ENCODE measurements around the gene SIX1. TPM values are rescaled to one million over a fixed set of nuclear protein-coding genes. Genes with fewer than 3 reads are reported as not detected.

Gene SIX1
- 10 to 100 TPM in 11 of 12 donors, not detected in 1; 28.6 to 94.9 (median 70.1) TPM for polyA plus RNA-seq (ENCODE audit: insufficient read length in 12 of 12)
- long read RNA-seq, donor 1, result 0 reads
- long read RNA-seq, donor 2, transcript SIX1-201 (2 exons, 3,996 nt), result major isoform, 45 of 52 reads
- long read RNA-seq, donor 2, partial matches to known transcripts, result 6 of 52 reads
- long read RNA-seq, donor 2, other reads (novel, unspliced or antisense), result 0 of 52 reads
- long read RNA-seq, donor 3, transcript SIX1-201 (2 exons, 3,996 nt), result major isoform, 15 of 15 reads
- long read RNA-seq, donor 3, partial matches to known transcripts, result 0 of 15 reads
- long read RNA-seq, donor 3, other reads (novel, unspliced or antisense), result 0 of 15 reads
- long read RNA-seq, donor 4, transcript SIX1-201 (2 exons, 3,996 nt), result major isoform, 7 of 7 reads
- long read RNA-seq, donor 4, partial matches to known transcripts, result 0 of 7 reads
- long read RNA-seq, donor 4, other reads (novel, unspliced or antisense), result 0 of 7 reads
- long read RNA-seq, donor 5, transcript SIX1-201 (2 exons, 3,996 nt), result major isoform, 21 of 25 reads
- long read RNA-seq, donor 5, partial matches to known transcripts, result 0 of 25 reads
- long read RNA-seq, donor 5, other reads (novel, unspliced or antisense), result 0 of 25 reads
- long read RNA-seq, donor 6, transcript SIX1-201 (2 exons, 3,996 nt), result major isoform, 7 of 8 reads
- long read RNA-seq, donor 6, partial matches to known transcripts, result 0 of 8 reads
- long read RNA-seq, donor 6, other reads (novel, unspliced or antisense), result 0 of 8 reads
- long read RNA-seq, donor 7, transcript SIX1-201 (2 exons, 3,996 nt), result major isoform, 18 of 19 reads
- long read RNA-seq, donor 7, partial matches to known transcripts, result 0 of 19 reads
- long read RNA-seq, donor 7, other reads (novel, unspliced or antisense), result 0 of 19 reads
- long read RNA-seq, donor 8, transcript SIX1-201 (2 exons, 3,996 nt), result major isoform, 32 of 47 reads
- long read RNA-seq, donor 8, partial matches to known transcripts, result 13 of 47 reads
- long read RNA-seq, donor 8, other reads (novel, unspliced or antisense), result 0 of 47 reads
- long read RNA-seq, donor 9, transcript SIX1-201 (2 exons, 3,996 nt), result major isoform, 9 of 9 reads
- long read RNA-seq, donor 9, partial matches to known transcripts, result 0 of 9 reads
- long read RNA-seq, donor 9, other reads (novel, unspliced or antisense), result 0 of 9 reads
- long read RNA-seq, donor 10, transcript SIX1-201 (2 exons, 3,996 nt), result major isoform, 42 of 44 reads
- long read RNA-seq, donor 10, partial matches to known transcripts, result 0 of 44 reads
- long read RNA-seq, donor 10, other reads (novel, unspliced or antisense), result 0 of 44 reads
- long read RNA-seq, donor 11, transcript SIX1-201 (2 exons, 3,996 nt), result major isoform, 40 of 41 reads
- long read RNA-seq, donor 11, partial matches to known transcripts, result 0 of 41 reads
- long read RNA-seq, donor 11, other reads (novel, unspliced or antisense), result 0 of 41 reads

DNA sequence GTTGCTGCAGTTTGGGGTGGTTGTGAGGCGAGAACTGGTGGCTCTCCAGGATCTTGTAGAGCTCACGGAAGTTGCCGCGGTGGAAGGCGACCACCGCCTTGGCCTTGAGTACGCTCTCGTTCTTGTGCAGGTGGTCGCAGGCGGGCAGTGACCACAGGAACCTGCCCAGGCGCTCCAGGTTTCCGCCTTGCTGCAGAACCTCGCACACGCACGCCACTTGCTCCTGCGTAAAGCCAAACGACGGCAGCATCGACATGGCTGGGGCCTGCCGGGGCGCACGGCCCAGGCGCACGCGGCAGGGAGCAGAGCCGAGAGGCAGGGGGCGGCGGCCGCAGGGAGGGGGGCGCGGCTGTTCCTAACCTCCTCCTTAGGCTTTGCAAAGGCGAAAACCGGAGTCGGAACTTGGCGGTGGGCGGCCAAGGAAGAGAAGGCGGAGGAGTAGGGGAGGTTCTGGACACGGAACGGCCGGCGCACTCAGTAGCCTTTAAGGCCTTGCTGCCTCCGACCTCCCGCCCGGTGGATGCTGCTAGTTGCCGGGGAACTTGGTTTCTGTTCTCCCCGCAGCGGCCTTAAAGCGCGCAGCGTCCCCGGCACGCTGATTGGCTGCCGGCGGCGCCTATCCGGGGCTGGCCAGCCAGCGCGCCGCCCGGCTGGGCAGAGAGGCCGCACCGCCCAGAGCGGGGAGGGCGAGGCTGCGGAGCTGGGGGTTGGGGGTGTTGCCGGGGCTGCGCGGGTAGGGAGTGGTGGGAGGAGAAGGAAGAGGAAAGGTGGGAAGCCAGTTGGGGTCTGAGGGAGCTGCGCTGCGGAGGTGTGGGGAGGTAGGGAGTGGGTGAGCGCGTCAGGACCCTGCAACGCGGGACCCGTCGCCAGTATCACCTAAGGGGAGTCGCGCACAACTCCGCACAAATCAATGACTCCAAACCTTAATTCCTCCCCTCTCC is at the start of gene SIX1:
TSS of gene SIX1 (minus strand) at position 544 of the 941 bp plus-strand sequence. CDS start at position 256, 288 bp downstream.
- peak; percentile 92 for DNase-seq

DNA sequence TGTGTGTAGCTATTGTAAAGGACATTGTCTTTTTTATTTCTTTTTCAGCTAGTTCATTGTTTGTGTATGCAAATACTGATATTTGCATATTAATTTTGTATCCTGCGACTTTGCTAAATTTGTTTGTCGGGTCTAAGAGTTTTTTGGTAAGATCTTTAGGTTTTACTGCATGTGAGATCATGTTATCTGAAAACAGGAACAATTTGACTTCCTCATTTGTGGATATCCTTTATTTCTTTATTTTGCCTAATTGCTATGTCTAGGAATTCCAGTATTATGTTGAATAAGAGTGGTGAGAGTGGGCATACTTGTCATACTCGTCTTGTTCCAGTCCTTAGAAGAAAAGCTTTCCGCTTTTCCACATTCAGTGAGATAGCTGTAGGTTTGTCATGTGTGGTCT is 46.0 kb upstream of the SIX1 start:
- DNase-seq, result no peak

DNA sequence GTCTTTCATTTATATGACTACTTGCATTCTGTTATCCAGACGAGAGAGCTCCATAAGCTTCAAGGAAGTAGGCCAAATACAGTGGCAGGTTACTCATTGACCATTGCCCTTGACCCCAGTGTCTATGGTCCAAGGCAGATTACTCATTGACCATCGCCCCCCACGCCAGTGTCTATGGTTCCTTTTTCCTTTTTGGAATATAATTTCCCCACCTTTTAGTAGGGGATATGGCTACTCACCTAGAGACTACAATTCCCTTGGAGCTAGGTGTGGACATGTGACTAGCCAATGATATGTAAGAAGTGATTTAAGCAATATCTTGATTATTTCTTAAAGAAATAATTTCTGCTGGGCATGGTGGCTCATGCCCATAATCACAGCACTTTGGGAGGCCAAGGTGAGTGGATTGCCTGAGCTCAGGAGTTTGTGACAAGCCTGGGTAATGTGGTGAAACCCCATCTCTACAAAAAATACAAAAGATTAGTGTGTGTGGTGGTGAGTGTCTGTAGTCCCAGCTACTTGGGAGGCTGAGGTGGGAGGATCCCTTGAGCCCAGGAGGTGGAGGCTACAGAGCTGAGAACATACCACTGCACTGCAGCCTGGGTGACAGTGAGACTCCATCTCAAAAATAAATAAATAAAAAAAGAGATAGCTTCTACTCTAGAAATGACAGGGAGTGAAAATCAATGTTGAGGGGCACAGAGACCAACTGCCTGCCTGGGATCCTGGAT is 42.3 kb upstream of the SIX1 start:
- no peak for DNase-seq

DNA sequence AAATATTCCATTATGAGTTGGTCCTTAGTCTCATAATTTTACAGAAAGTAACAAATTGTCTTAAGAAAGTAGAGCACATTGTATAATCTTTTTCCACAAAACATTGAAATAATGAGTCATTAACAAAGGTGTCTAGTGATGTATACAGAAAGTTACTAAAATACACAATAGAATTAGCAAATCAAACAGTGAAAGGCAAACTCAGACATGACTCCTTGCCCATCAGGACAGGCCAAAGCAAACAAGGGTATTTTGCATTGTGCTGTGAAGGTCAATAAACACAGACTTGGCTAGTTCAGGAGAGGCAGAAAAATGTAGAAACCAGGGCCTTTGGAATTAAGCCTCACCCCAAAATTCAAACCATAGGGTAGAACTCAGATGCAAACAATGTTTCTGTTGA is 37.6 kb upstream of the SIX1 start:
- DNase-seq, result no peak

DNA sequence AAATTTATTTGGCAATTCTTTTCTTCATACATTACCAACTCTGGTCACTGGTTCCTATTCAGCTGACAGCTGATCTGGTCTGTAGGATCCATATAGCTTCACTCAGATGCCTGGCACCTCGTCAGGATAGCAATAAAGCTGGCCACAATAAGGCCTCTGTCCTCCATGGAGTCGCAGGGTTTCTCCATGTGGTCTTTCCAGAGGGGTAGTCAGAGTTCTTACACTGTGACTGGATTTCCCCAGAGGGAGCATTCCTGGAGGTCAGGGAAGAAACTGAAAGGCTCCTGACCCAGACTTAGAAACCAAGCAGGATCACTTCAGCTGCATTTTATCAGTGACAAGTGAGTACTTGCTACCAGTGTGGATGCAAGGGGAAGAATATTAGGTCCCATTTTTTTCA is 34.9 kb upstream of the SIX1 start:
- DNase-seq, result no peak

DNA sequence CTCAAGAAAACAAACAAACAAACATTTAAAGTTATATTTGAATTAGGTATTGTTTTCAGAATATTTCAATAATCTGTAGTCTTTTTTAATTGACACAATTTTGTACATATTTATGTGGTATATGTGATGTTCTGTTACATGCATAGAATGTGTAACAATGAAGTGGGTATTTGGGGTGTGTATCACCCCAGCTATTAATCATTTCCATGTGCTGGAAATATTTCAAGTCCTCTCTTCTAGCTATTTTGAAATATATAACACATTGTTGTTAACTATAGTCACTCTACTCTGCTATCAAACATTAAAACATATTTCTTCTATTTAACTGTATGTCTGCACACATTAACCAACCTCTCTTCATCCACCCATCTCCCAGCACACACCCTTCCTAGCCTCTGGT is 32.0 kb upstream of the SIX1 start:
- DNase-seq, result no peak

DNA sequence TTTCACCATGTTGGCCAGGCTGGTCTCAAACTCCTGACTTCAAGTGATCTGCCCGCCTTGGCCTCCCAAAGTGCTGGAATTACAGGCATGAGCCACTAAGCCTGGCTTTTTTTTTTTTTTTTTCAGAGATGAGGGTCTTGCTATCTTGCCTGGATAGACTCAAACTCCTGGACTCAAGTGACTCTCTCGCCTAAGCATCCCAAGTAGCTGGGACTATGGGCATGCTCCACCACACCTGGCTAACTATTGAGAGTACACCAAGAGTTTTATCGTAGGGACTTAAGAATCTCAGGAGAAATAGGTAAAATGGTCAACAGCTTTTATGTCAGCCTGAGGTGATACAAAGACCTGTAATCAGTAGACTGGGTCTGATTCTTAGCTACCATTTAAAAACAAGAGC is 31.2 kb upstream of the SIX1 start:
- DNase-seq, result no peak

DNA sequence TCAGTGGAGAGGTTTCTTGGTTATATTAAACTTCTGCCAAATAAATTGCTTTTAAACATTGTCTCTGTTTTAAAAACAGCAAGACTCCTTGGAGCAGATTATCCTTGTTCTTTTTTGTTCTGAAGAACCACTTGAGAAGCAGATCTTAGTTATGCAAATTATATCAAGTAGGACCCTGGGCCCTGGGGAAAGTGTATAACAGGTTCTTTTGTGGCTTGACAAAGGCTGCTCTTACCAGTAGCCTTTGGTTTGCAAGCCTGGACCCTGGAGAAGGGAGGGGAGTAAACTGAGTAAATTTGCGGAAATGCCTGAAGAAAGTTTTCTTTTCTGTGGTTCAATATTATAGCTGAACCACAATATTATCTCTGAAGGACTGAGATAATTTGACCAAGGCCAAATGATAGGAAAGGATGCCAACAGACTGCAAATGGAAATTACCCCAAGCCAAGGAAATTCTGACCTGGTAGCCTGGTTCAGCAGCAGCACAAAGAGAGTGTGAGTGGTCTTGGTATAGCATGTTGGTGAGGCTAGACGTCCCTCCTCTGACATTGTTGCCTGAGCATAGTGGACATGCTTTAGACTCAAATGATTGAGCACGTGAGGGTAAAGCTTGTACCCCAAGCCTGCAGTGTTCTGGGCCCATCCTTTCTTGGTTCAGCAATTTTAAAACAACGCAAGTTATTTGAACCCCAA is 30.4 kb upstream of the SIX1 start:
- DNase-seq, result no peak

DNA sequence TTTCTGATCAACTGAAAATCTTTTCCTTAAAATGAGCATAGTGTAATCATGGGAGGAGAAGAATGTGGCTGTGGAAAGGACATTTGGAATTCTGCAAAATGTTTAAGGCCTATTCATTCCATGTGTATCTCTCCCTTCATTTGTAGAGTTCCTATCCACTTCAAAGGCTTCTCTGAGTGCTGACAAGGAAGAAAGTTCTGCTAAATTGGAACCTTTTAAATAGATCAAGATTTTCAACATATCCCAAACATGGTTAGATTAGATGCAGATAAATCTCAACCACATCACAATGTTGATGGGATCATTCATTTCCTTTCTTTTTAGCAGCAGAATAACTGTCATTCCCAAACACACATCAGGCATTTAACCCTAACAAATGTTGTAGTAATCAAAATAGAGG is 28.4 kb upstream of the SIX1 start:
- DNase-seq, result no peak

DNA sequence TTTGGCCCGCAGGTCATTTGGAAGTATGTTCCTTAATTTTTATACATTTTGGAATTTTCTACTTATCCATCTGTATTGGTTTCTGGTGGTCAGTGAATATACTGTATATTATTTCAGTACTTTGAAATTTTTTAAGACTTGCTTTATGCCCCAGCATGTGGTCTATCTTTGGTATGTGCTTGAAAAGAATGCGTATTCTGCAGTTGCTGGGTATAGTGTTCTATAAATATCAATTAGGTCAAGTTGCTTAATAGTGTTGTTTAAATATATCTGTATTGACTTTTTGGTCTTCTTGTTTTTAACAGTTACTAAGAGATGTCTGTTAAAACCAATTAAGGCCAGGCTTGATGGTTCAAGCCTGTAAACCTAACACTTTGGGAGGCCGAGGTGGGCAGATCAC is 21.7 kb upstream of the SIX1 start:
- no peak for DNase-seq

DNA sequence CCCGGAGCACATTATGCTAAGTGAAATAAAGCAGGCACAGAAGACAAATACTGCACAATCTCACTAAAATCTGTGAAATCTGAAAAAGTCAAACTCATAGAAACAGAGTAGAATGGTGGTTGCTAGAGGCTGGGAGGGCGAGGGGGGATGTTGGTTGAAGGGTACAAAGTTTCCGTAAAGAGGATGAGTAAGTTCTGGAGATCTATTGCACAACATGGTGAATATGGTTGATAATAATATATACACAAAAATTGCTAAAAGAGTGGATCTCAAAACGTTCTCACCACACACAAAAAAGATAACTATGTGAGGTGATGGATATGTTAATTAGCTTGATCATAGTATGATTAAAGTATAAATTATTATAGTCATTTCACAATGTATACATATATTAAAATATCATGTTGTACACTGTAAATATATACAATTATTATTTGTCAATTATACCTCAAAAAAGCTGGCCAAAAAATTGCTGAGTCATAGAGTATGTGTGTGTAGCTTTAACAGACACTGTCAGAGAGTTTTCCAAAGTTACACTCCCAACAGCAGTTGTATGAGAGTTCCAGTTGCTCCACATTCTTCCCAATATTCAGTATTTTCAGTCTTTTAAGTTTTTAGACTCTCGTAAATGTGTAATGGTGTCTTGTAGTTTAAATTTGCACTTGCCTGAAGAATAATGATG is 19.3 kb upstream of the SIX1 start:
- DNase-seq, result no peak

DNA sequence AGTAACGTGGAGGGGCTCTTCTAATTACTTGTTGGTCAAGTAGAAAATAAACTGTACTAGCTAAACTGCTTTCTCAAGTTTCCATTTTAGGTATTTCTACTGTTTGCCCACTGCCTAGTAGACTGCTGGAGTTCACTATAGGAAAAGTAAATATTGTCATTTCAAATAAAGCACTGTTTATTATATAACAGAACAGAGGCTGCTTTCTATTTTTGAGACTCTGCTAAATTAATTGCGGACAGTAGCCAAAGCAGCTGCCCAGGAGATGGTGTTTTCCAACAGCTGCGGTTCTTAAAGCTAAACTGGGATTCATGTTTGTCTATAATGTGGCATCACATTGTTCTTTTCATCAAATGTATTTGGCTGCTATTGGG is 15.9 kb upstream of the SIX1 start:
- peak; percentile 21 for DNase-seq

DNA sequence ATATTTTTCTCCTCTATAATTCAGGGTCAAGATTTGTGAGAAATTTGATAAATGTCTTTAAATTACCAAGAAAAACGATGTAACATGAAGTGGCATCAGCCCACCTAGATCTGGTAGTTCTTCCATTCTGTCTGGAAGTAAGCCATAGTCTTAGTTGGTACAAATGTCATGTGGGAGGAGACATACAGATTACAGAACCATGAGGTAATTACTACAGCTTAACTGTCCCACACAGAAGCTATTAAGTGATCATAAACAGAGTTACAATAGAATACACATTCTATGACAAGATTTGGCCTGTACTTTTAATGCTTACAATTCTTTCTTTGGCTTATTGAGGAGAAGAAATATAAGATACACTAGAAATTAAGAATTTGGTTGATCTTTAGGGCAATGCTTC is 13.7 kb upstream of the SIX1 start:
- DNase-seq, result no peak

DNA sequence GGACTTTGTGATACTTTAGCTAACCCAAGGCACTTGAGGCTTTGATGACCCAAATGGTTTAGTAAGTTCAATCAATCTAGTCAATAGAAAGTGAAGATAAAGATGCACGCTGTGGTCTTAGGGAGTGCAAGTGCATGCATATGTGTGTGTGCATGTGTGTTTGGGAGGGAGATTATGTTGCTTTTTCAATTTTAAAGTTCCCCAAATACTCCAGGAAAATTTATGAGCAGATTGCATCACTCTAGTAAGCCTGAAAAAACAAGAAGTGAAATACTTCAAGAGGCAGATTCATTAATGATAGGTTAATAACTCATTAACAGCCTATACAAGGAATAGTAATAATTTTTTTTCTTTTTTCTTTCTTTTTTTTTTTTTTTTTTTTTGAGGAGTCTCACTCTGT is 12.4 kb upstream of the SIX1 start:
- DNase-seq, result no peak

DNA sequence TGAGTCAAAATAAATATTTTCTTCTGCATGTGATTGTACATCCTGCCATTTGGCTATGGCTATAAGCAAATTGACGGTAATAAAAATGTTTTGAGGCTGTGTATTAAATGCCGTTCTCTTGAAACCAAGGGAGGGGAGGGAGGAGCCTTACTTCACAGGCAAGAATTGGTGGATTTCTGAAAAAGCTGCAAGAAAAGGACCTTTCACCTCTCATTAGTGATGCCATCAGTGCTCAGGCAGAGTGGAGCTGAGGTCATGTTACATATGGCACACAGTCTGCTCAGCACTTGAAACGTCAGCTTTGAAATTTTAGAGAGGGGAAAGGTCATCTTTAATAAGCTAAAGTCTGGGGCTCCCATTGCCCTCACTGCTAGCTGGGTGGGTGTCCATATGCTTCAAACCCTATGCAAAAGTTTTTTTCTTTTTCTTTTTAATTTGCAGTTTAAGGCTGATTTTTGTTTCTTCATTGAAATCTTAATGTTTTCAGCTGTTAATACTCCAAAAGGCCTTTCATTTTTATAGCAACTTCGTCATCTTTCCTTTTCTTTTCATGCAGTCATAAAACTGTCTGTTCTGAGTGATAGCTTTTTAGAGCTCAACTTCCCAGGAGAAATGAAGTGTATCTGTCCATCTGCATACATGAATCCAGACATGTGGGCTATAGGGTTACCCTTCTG is 9.8 kb upstream of the SIX1 start:
- peak; percentile 9 for DNase-seq

DNA sequence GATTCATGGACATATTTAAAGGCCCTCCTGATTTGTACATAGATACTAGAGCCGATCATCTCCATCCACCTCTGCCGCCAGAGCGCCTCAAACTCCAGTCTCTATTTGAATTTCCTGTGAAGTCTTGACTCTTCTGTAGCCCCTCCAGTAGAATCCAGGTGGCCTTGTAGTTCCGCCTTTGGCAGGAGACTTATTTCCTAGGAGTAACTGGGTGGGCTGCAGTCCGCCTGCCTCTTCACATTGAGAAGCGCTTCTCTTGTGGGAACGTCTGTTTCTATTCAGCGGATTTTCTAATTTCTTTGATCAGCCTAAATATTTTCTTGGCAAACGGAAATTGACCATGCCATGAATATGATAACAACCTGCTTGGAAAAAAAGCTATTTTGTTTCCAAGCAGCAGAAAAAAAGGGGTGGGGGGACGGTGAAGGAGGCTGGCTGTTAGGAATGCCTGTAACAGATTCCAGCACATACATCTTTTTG is 9.0 kb upstream of the SIX1 start:
- peak; percentile 55 for DNase-seq

DNA sequence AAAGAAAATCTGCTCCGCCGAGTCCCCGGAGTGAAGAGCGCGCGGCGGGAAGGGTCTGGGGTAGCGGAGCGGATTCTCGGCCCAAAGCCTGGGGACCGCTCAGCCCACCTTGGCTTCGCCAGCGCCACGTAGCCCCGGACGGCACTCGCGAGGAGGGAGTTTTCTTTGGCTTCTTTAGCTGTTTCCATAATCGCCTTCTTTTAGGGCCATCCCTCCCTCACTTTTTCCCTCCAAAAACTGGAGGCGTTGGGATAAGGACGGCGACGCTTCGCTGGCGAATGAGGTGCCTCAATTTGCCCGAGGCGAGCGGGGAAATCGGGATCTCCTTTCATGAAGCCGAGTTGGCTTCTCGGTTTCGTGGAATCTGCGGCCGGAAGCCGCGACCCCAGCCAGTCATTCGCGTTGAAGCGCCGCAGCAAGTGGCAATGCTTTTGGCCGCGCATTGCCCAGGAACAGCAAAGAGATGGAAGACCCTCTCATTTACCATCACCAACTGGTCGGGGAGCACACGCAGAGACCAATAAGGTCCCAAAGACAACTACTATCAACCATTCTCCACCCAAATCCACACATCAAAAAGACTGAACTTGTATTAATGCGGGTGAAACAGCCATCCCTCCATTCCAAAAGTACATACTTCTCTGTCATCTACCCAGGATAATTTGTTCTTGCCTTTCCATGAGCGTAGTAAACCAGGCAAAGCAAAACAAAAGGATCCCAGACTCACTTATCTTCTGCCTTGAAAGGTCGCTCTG is 8.4 kb upstream of the SIX1 start:
- no peak for DNase-seq

All from muscle of arm (tissue), 14 donors.